Measurements from ENCODE around the gene CDH13.

CDH13 gene

DNA sequence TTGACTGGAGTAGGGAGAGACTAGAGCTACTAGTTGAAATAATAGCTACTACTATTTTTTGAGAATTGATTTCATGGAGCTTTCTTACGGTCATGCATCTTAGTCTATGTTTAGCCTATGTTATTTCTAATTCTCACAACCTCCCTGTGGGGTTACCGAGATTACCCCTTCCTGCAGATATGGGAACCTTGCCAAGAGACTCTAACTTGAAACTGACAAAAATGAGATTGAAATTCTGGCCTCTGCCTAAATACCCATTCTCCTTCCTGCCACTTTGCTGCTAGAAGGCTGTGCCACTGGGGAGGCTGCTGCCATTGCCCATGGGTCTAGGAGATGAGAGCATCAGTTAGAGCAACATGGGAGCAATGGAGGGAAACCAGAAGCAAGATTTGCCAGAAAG is 410.3 kb downstream of the CDH13 start:
- Histone ChIP-seq H3K79me2 (ENCODE audit: control insufficient read depth, insufficient read depth, low read length, unreplicated experiment) (no peaks in the 10 kb centered on the region), H3K27me3 (ENCODE audit: insufficient read depth, low read length) (no peaks in the 10 kb centered on the region), H3K4me1 (ENCODE audit: control insufficient read depth, insufficient read depth, low read length, unreplicated experiment) (no peaks in the 10 kb centered on the region), H3K27ac (ENCODE audit: low read depth, low read length) (no peak overlapping the region), H3K4me3 (ENCODE audit: low read depth, low read length) (no peak overlapping the region), H2AFZ (ENCODE audit: low read length, unreplicated experiment) (no peak overlapping the region), H3K36me3 (ENCODE audit: insufficient read depth, low read length) (no peaks in the 10 kb centered on the region)

DNA sequence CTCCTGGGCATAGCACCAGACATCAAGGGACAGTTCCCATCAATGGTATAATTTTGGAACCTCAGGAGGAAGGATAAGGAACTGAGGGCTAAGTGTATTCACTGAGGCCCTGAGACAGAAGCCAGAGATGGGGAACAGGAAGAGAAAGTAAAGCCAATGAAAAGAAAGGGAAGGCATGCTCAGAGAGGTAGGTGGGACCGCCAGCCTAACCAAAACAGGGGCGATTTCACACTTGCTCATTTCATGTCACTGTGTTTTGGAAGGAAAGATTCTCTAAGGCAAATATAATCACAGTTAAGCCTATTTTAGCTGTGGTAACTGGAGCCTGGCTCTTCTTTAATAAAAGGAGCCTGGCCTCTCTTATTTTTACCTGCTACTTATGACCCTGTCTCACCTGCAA is 411.1 kb downstream of the CDH13 start:
- Histone ChIP-seq H3K79me2 (ENCODE audit: control insufficient read depth, insufficient read depth, low read length, unreplicated experiment) (no peaks in the 10 kb centered on the region), H2AFZ (ENCODE audit: low read length, unreplicated experiment) (no peak overlapping the region), H3K36me3 (ENCODE audit: insufficient read depth, low read length) (no peaks in the 10 kb centered on the region), H3K4me3 (ENCODE audit: low read depth, low read length) (no peak overlapping the region), H3K27me3 (ENCODE audit: insufficient read depth, low read length) (no peaks in the 10 kb centered on the region), H3K4me1 (ENCODE audit: control insufficient read depth, insufficient read depth, low read length, unreplicated experiment) (no peaks in the 10 kb centered on the region), H3K27ac (ENCODE audit: low read depth, low read length) (no peak overlapping the region)

DNA sequence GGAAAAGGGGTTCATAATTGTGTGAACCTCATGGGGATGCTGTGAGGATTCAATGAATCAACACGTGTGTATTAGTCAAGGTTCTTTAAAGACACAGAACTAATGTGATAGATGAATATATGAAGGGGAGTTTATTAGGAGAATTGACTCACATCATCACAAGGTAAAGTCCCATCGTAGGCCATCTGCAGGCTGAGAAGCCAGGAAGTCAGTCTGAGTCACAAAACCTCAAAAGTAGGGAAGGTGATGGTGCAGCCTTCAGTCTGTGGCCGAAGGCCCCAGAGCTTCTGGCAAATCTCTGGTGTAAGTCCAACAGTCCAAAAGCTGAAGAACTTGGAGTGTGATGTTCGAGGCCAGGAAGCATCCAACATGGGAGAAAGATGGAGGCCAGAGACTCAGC is 413.4 kb downstream of the CDH13 start:
- Histone ChIP-seq H3K36me3 (ENCODE audit: insufficient read depth, low read length) (no peaks in the 10 kb centered on the region), H3K4me1 (ENCODE audit: control insufficient read depth, insufficient read depth, low read length, unreplicated experiment) (no peaks in the 10 kb centered on the region), H3K27ac (ENCODE audit: low read depth, low read length) (no peak overlapping the region), H3K4me3 (ENCODE audit: low read depth, low read length) (no peak overlapping the region), H3K27me3 (ENCODE audit: insufficient read depth, low read length) (no peaks in the 10 kb centered on the region), H3K79me2 (ENCODE audit: control insufficient read depth, insufficient read depth, low read length, unreplicated experiment) (no peaks in the 10 kb centered on the region), H2AFZ (ENCODE audit: low read length, unreplicated experiment) (no peak overlapping the region)

DNA sequence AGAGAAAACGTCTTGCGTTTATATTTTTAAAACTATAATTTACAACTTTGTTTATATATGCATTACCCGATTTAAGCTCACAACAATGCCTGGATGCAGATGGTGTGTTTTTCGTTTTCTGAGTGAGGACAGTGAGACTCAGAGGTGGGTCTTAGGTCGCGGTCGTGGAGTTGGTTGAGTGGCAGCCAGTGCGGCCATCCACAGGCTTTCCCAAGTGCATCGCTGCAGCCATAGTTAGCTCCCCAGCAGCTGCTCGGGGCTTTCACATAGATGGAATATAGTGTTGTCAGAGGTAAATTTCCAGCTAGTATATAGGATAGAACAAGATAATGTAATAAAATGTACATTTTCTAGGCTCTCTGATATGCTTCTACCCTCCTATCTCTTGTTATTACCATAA is 417.8 kb downstream of the CDH13 start:
- no peak overlapping the region for H3K27ac ChIP-seq (ENCODE audit: low read depth, low read length)
- H3K36me3 ChIP-seq (ENCODE audit: insufficient read depth, low read length) = no peaks in the 10 kb centered on the region
- no peaks in the 10 kb centered on the region for H3K79me2 ChIP-seq (ENCODE audit: control insufficient read depth, insufficient read depth, low read length, unreplicated experiment)
- H3K4me1 ChIP-seq (ENCODE audit: control insufficient read depth, insufficient read depth, low read length, unreplicated experiment) = no peaks in the 10 kb centered on the region
- no peaks in the 10 kb centered on the region for H3K27me3 ChIP-seq (ENCODE audit: insufficient read depth, low read length)
- H3K4me3 ChIP-seq (ENCODE audit: low read depth, low read length) = no peak overlapping the region
- no peak overlapping the region for H2AFZ ChIP-seq (ENCODE audit: low read length, unreplicated experiment)

DNA sequence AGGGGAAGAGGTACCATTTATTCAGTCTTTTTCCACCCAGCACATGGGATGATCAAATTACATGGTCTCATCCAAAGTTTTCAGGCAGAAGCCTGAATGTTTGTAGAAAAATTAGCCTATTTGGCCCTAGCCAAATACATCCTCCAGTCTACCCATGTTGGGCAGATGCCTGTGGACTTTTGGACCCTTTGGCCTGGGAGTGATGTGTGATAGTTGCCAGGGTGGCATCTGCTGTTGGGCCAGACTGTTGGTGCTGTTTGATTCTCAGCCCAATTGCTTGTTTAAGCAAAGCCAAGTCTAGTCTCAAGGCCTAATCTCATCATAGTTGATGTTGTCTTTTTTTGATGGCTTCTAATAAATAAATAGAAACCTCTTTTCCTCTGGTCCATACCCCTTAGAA is 419.0 kb downstream of the CDH13 start:
- H2AFZ ChIP-seq (ENCODE audit: low read length, unreplicated experiment) = no peak overlapping the region
- no peaks in the 10 kb centered on the region for H3K79me2 ChIP-seq (ENCODE audit: control insufficient read depth, insufficient read depth, low read length, unreplicated experiment)
- H3K4me3 ChIP-seq (ENCODE audit: low read depth, low read length) = no peak overlapping the region
- H3K36me3 ChIP-seq (ENCODE audit: insufficient read depth, low read length) = no peaks in the 10 kb centered on the region
- no peaks in the 10 kb centered on the region for H3K4me1 ChIP-seq (ENCODE audit: control insufficient read depth, insufficient read depth, low read length, unreplicated experiment)
- H3K27ac ChIP-seq (ENCODE audit: low read depth, low read length) = no peak overlapping the region
- H3K27me3 ChIP-seq (ENCODE audit: insufficient read depth, low read length) = no peaks in the 10 kb centered on the region

DNA sequence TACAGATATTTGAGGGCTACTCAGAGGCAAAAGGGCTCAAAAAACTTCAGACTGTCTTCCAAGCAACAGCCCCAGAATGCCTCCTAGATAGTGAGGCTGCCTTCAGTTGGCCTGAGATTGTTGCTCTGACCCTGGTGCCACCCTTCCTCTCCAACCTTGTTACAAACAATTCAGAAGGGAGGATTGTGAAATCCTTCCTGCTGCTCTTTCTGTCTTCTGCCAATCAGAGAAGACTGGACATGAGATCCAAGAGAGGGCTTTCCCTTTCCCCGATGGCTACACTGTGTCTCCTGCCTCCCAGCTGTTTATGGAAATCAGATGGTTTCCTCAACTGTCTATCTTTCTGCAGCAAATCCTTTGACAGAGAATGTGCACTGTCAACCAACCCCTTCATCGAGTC is 419.9 kb downstream of the CDH13 start:
- Histone ChIP-seq H3K4me1 (ENCODE audit: control insufficient read depth, insufficient read depth, low read length, unreplicated experiment) (no peaks in the 10 kb centered on the region), H3K36me3 (ENCODE audit: insufficient read depth, low read length) (no peaks in the 10 kb centered on the region), H3K27me3 (ENCODE audit: insufficient read depth, low read length) (no peaks in the 10 kb centered on the region), H3K27ac (ENCODE audit: low read depth, low read length) (no peak overlapping the region), H3K79me2 (ENCODE audit: control insufficient read depth, insufficient read depth, low read length, unreplicated experiment) (no peaks in the 10 kb centered on the region), H2AFZ (ENCODE audit: low read length, unreplicated experiment) (no peak overlapping the region), H3K4me3 (ENCODE audit: low read depth, low read length) (no peak overlapping the region)

DNA sequence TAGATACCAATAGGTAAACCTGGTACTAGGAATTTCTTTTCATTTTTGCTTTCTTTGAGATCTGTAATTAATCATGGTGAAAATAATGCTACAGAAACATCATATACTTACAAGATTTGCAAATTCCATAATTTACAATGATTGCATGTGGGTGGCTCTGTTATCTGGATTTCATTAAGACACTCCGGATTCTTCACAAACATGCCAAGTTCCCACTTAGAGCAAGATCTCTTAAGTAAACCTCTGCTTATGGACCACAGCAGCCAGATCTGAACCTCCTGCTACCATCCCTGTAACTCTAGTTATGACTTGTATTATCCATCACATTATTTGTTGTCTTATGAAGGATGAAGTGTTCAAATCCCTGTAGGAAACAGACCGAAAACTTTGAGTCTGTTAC is 424.7 kb downstream of the CDH13 start:
- no peaks in the 10 kb centered on the region for H3K4me1 ChIP-seq (ENCODE audit: control insufficient read depth, insufficient read depth, low read length, unreplicated experiment)
- H3K27ac ChIP-seq (ENCODE audit: low read depth, low read length) = no peak overlapping the region
- H2AFZ ChIP-seq (ENCODE audit: low read length, unreplicated experiment) = no peak overlapping the region
- no peaks in the 10 kb centered on the region for H3K36me3 ChIP-seq (ENCODE audit: insufficient read depth, low read length)
- H3K4me3 ChIP-seq (ENCODE audit: low read depth, low read length) = no peak overlapping the region
- no peaks in the 10 kb centered on the region for H3K79me2 ChIP-seq (ENCODE audit: control insufficient read depth, insufficient read depth, low read length, unreplicated experiment)
- H3K27me3 ChIP-seq (ENCODE audit: insufficient read depth, low read length) = no peaks in the 10 kb centered on the region

DNA sequence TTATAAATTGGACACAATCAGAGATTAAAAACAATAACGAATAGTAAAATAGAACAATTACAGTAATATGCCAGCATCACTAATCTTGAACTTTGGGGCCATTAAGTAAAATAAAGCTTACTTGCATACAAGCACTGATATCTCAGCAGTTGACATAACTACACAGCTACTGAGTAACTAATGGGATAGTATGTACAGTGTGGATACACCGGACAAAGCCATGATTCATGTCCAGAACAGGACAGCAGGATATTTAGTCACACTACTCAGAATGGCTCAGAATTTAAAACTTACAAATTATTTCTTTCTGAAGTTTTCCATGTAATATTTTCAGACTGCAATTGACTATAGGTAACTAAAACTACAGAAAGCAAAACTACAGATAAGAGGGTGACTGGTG is 427.5 kb downstream of the CDH13 start:
- Histone ChIP-seq H2AFZ (ENCODE audit: low read length, unreplicated experiment) (no peak overlapping the region), H3K27ac (ENCODE audit: low read depth, low read length) (no peak overlapping the region), H3K79me2 (ENCODE audit: control insufficient read depth, insufficient read depth, low read length, unreplicated experiment) (no peaks in the 10 kb centered on the region), H3K27me3 (ENCODE audit: insufficient read depth, low read length) (no peaks in the 10 kb centered on the region), H3K36me3 (ENCODE audit: insufficient read depth, low read length) (no peaks in the 10 kb centered on the region), H3K4me3 (ENCODE audit: low read depth, low read length) (no peak overlapping the region), H3K4me1 (ENCODE audit: control insufficient read depth, insufficient read depth, low read length, unreplicated experiment) (no peaks in the 10 kb centered on the region)

DNA sequence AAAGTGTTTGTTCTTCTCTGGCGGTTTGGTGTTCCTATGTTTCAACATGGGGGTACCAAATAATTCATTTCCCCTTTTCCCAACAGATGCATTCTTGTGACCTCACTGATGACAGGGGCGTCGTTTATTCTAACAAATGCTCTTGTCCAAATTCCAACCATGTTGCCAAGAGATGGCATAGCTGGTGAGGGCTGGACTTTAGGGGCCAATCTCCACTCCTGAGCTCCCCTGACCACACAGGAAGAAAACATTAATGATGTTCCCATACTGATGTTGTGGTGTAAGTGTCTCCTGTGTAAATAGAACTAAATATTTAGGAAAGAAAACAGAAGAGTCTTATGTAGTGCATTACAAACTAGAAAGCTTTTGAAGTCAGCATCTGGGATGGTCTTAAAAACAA is 431.6 kb downstream of the CDH13 start:
- H3K4me3 ChIP-seq (ENCODE audit: low read depth, low read length) = no peak overlapping the region
- no peaks in the 10 kb centered on the region for H3K79me2 ChIP-seq (ENCODE audit: control insufficient read depth, insufficient read depth, low read length, unreplicated experiment)
- H3K36me3 ChIP-seq (ENCODE audit: insufficient read depth, low read length) = no peaks in the 10 kb centered on the region
- H3K27me3 ChIP-seq (ENCODE audit: insufficient read depth, low read length) = no peaks in the 10 kb centered on the region
- H3K27ac ChIP-seq (ENCODE audit: low read depth, low read length) = no peak overlapping the region
- no peak overlapping the region for H2AFZ ChIP-seq (ENCODE audit: low read length, unreplicated experiment)
- no peaks in the 10 kb centered on the region for H3K4me1 ChIP-seq (ENCODE audit: control insufficient read depth, insufficient read depth, low read length, unreplicated experiment)

DNA sequence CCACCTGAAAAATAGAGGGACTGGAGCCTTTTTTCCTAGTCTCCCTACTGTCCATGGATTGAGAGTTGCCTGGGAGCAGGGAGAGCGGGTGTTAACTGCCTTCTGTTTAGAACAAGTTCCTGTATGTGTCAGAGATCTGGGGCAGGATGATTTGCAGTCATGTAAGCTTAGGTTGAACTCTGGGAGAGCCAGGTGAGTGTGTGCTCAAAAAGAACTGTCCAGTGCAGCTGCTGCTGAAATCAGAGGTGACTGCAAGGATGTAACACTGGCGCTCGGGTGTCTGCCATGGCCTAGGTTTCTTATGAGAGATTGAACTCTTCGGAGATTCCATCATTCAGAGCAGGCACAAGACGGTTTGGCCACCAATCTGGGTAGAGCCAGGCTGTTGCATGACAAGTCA is 432.5 kb downstream of the CDH13 start:
- Histone ChIP-seq H3K27me3 (ENCODE audit: insufficient read depth, low read length) (no peaks in the 10 kb centered on the region), H3K36me3 (ENCODE audit: insufficient read depth, low read length) (no peaks in the 10 kb centered on the region), H3K4me1 (ENCODE audit: control insufficient read depth, insufficient read depth, low read length, unreplicated experiment) (no peaks in the 10 kb centered on the region), H3K4me3 (ENCODE audit: low read depth, low read length) (no peak overlapping the region), H3K79me2 (ENCODE audit: control insufficient read depth, insufficient read depth, low read length, unreplicated experiment) (no peaks in the 10 kb centered on the region), H3K27ac (ENCODE audit: low read depth, low read length) (no peak overlapping the region), H2AFZ (ENCODE audit: low read length, unreplicated experiment) (no peak overlapping the region)

DNA sequence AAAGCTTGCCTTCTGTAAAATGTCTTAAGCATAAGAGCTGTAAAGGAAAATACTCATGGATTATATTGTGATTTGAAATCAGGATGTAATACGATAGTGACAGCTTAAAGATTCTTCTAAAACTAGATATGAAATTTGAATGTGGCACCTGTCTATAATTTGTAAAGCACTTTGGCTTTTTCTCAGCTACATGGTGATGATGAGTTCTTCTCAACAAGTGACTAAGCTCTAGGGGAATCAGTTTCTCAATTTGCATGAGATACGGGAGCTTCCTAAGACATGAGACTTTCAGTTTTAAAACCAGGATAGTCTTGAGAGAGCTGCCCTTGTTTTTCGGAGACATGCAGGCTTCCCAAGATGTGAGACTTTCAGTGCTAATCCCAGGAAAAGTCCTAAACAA is 439.2 kb downstream of the CDH13 start:
- Histone ChIP-seq H3K4me1 (ENCODE audit: control insufficient read depth, insufficient read depth, low read length, unreplicated experiment) (no peaks in the 10 kb centered on the region), H3K36me3 (ENCODE audit: insufficient read depth, low read length) (no peaks in the 10 kb centered on the region), H3K27me3 (ENCODE audit: insufficient read depth, low read length) (no peaks in the 10 kb centered on the region), H2AFZ (ENCODE audit: low read length, unreplicated experiment) (no peak overlapping the region), H3K4me3 (ENCODE audit: low read depth, low read length) (no peak overlapping the region), H3K27ac (ENCODE audit: low read depth, low read length) (no peak overlapping the region), H3K79me2 (ENCODE audit: control insufficient read depth, insufficient read depth, low read length, unreplicated experiment) (no peaks in the 10 kb centered on the region)

DNA sequence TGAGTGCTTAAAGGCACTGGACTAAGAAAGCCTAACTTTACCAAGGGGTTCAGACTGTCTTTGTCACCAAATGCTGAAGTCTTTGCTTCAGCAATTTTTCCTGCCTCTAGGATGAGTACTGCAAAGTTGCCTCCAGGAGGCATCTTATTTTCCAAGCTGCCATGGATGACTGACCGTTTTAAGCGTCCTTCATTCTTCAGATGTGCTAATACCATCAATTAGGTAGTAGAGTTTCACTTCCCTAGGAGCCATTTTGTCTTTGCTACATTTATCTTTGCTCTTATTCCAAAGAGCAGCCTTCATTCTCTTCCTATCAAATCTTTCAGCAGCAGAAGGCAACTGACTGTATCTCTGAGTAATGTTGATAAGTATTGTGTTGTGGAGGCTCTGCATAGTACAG is 440.1 kb downstream of the CDH13 start:
- Histone ChIP-seq H2AFZ (ENCODE audit: low read length, unreplicated experiment) (no peak overlapping the region), H3K79me2 (ENCODE audit: control insufficient read depth, insufficient read depth, low read length, unreplicated experiment) (no peaks in the 10 kb centered on the region), H3K36me3 (ENCODE audit: insufficient read depth, low read length) (no peaks in the 10 kb centered on the region), H3K4me3 (ENCODE audit: low read depth, low read length) (no peak overlapping the region), H3K4me1 (ENCODE audit: control insufficient read depth, insufficient read depth, low read length, unreplicated experiment) (no peaks in the 10 kb centered on the region), H3K27ac (ENCODE audit: low read depth, low read length) (no peak overlapping the region), H3K27me3 (ENCODE audit: insufficient read depth, low read length) (no peaks in the 10 kb centered on the region)

Measured in ACC112 (cell line).